ENCODE data around the gene MEI4.
"Not testable (repeated sequence)": the region's sequence is repeated elsewhere in the genome, so short reads cannot be mapped to it uniquely, and the experiment has no call there.

The MEI4 gene

GRCh38 chr6:77669913-77670312 is 17.1 kb downstream of the MEI4 start:
- no peak for TF ChIP-seq CTCF (conservative IDR thresholded peaks at IDR 0.05; ENCODE audit: low read depth)
- H3K27ac ChIP-seq, result no peak overlapping the region
- CTCF ChIA-PET, result no interaction called here
- DNase-seq (ENCODE audit: low spot score), result no peak
- POLR2A ChIA-PET (ENCODE audit: low non-redundant PET), result no interaction called here

GRCh38 chr6:77674211-77674610 is 21.4 kb downstream of the MEI4 start:
- CTCF ChIA-PET, result no interaction called here
- no peak for DNase-seq (ENCODE audit: low spot score)
- no peak overlapping the region for H3K27ac ChIP-seq
- TF ChIP-seq CTCF (conservative IDR thresholded peaks at IDR 0.05; ENCODE audit: low read depth), result no peak
- POLR2A ChIA-PET (ENCODE audit: low non-redundant PET), result no interaction called here

- no peak for TF ChIP-seq CTCF (conservative IDR thresholded peaks at IDR 0.05; ENCODE audit: low read depth)
- CTCF ChIA-PET, result no interaction called here
- H3K27ac ChIP-seq, result no peak overlapping the region
- POLR2A ChIA-PET (ENCODE audit: low non-redundant PET), result no interaction called here
- DNase-seq (ENCODE audit: low spot score), result no peak
Measured at GRCh38 chr6:77678048-77678447, 25.2 kb downstream of the MEI4 start.

- TF ChIP-seq CTCF (conservative IDR thresholded peaks at IDR 0.05; ENCODE audit: low read depth), result no peak
- CTCF ChIA-PET, result no interaction called here
- POLR2A ChIA-PET (ENCODE audit: low non-redundant PET), result no interaction called here
- H3K27ac ChIP-seq, result no peak overlapping the region
- no peak for DNase-seq (ENCODE audit: low spot score)
Measured at GRCh38 chr6:77683515-77683914, 30.7 kb downstream of the MEI4 start.

GRCh38 chr6:77686931-77687330 is 34.1 kb downstream of the MEI4 start:
- peak; percentile 17 for DNase-seq (ENCODE audit: low spot score)
- H3K27ac ChIP-seq, result no peak overlapping the region
- no peak for TF ChIP-seq CTCF (conservative IDR thresholded peaks at IDR 0.05; ENCODE audit: low read depth)
- CTCF ChIA-PET, result no interaction called here
- POLR2A ChIA-PET (ENCODE audit: low non-redundant PET), result no interaction called here

GRCh38 chr6:77688649-77689048 is 35.8 kb downstream of the MEI4 start:
- TF ChIP-seq CTCF (conservative IDR thresholded peaks at IDR 0.05; ENCODE audit: low read depth), result no peak
- ChIA-PET CTCF (no interaction called here), POLR2A (ENCODE audit: low non-redundant PET) (no interaction called here)
- H3K27ac ChIP-seq, result no peak overlapping the region
- no peak for DNase-seq (ENCODE audit: low spot score)

GRCh38 chr6:77700095-77700494 is 47.3 kb downstream of the MEI4 start:
- DNase-seq (ENCODE audit: low spot score); POLR2A ChIA-PET (ENCODE audit: low non-redundant PET); CTCF ChIA-PET; H3K27ac ChIP-seq: not testable (repeated sequence)

Measured in RWPE1 (cell line).